ENCODE results near the gene COL12A1. TPM values are rescaled to one million over a fixed set of nuclear protein-coding genes. Genes with fewer than 3 reads are reported as not detected.

The COL12A1 gene
- total and polyA plus RNA-seq, 2 donors (not counting 3 experiments of a cell fraction or from before 2014, with no cell fraction given), result 48.5 to 89.1 TPM

DNA sequence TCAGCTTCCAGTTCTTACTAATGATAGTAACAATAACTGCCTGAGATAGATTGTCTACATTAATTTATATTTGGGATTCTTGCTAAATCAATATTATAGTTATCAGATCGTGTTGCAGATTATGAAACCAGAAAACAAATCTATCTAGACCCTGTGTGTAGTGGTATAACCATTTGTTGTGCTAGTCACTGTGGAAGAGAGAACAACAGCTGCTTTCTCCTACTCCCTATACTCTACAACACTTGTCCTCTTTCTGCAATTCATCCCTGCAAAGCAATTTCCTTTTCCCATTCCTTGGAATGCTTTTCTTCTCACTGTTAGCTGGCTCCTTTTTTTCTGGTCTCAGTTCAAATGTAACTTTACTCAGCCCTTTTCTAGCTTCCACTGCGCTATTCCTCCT, 29.4 kb upstream of the COL12A1 start:
- no peak overlapping the region for H3K4me2 ChIP-seq (ENCODE audit: insufficient read depth, low read length)
- ChIA-PET POLR2A (no interaction called here), CTCF (interaction anchor here (1.7 to 2.3 kb wide), 2 partner anchors 24 to 32 kb away, joined by 4 read pairs; no protein-coding TSS in a partner anchor)
- dilution Hi-C loops (cut with MboI; ENCODE audit: extremely low pct_ligation_motif_present, low sequenced_read_pairs), result no loop called here
- DNase-seq (ENCODE audit: low read depth, low spot score) (no peak), FAIRE-seq (no peak)
- no peak overlapping the region for H3K9ac ChIP-seq (replicated peaks; ENCODE audit: extremely low read depth, insufficient read depth, low read length)
- no peak overlapping the region for H3K27ac ChIP-seq (ENCODE audit: insufficient read depth, low read depth, low read length)
- H3K36me3 ChIP-seq (ENCODE audit: control insufficient read depth in 2 of 2, extremely low read depth in 1 of 2, insufficient read depth in 2 of 2, low read length in 2 of 2), result peaks cover 8 to 12% of the 10 kb centered on the region in 2 experiments
- intact Hi-C loops (cut with micrococcal nuclease), result no loop called here
- no peaks in the 10 kb centered on the region for H4K20me1 ChIP-seq (replicated peaks; ENCODE audit: control insufficient read depth, extremely low read depth, insufficient read depth, low read length)
- H3K4me3 ChIP-seq (replicated peaks in 1 of 3; ENCODE audit: insufficient read depth in 1 of 3, low read depth in 1 of 3, low read length in 3 of 3), result no peak overlapping the region
- H3K27me3 ChIP-seq (ENCODE audit: control insufficient read depth in 2 of 2, insufficient read depth in 2 of 2, low read length in 2 of 2), result no peaks in the 10 kb centered on the region
- no peaks in the 10 kb centered on the region for H3K9me1 ChIP-seq (replicated peaks; ENCODE audit: control insufficient read depth, extremely low read depth, insufficient read depth, low read length)
- no peaks in the 10 kb centered on the region for H3K79me2 ChIP-seq (ENCODE audit: control insufficient read depth, insufficient read depth, low read length)
- H2AFZ ChIP-seq (ENCODE audit: low read depth, low read length), result no peak overlapping the region
- H3K4me1 ChIP-seq (ENCODE audit: control insufficient read depth, extremely low read depth, insufficient read depth, low read length), result no peaks in the 10 kb centered on the region
- no TSS peak for BruUV-seq (replicated peaks)
- no peaks in the 10 kb centered on the region for H3K9me3 ChIP-seq (replicated peaks; ENCODE audit: control insufficient read depth, insufficient read depth, low read length)
- TF ChIP-seq GATA2 (IDR thresholded peaks at IDR 0.05; ENCODE audit: insufficient read depth, insufficient read length, low read depth, low read length), result no peak

DNA sequence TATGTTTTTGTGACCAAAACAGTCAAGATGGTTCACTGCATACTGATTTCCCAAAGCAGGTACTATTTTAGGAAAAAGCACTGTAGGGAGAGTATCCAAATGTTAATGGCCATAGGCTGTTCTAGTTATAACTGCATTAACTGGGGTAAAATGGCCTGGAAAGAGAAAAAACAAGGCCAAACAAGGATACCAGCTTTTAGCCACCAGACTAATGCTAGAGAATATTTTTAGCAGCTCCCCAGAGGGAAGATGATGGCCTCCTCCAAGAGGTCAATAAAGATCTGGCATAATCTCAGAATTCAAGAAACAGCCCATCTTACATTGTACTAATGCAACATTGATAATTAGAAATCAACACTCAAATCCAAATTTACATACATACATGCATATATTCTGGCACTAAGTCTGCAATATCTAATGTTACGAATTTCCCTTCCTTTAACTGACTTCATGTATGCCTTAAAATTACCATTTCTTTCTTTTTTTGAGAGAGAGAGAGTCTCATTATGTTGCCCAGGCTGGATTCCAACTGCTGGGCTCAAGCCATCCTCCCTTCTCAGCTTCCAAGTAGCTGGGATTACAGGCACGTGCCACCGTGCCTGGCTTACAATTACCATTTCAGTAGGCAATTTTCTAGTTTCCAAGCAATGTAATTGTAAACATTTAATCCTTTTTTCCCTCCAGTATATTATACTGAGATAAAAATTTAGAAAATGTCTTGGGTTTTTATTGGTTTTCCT, 28.4 kb upstream of the COL12A1 start:
- no peak for FAIRE-seq
- no peak overlapping the region for H3K4me3 ChIP-seq (replicated peaks in 1 of 3; ENCODE audit: insufficient read depth in 1 of 3, low read depth in 1 of 3, low read length in 3 of 3)
- no peaks in the 10 kb centered on the region for H4K20me1 ChIP-seq (replicated peaks; ENCODE audit: control insufficient read depth, extremely low read depth, insufficient read depth, low read length)
- H3K4me2 ChIP-seq (ENCODE audit: insufficient read depth, low read length), result no peak overlapping the region
- H3K4me1 ChIP-seq (ENCODE audit: control insufficient read depth, extremely low read depth, insufficient read depth, low read length), result no peaks in the 10 kb centered on the region
- dilution Hi-C loops (cut with MboI; ENCODE audit: extremely low pct_ligation_motif_present, low sequenced_read_pairs) (no loop called here), intact Hi-C loops (cut with micrococcal nuclease) (no loop called here)
- H3K9ac ChIP-seq (replicated peaks; ENCODE audit: extremely low read depth, insufficient read depth, low read length), result no peak overlapping the region
- DNase-seq (ENCODE audit: low read depth, low spot score), result no peak
- CTCF ChIA-PET, result interaction anchor here (1.7 to 2.3 kb wide), 2 partner anchors 23 to 33 kb away, joined by 4 read pairs; no protein-coding TSS in a partner anchor
- no peaks in the 10 kb centered on the region for H3K79me2 ChIP-seq (ENCODE audit: control insufficient read depth, insufficient read depth, low read length)
- no TSS peak for BruUV-seq (replicated peaks)
- H3K27ac ChIP-seq (ENCODE audit: insufficient read depth, low read depth, low read length), result no peak overlapping the region
- POLR2A ChIA-PET, result no interaction called here
- no peaks in the 10 kb centered on the region for H3K27me3 ChIP-seq (ENCODE audit: control insufficient read depth in 2 of 2, insufficient read depth in 2 of 2, low read length in 2 of 2)
- H3K36me3 ChIP-seq (ENCODE audit: control insufficient read depth in 2 of 2, extremely low read depth in 1 of 2, insufficient read depth in 2 of 2, low read length in 2 of 2), result peaks cover 8 to 12% of the 10 kb centered on the region in 2 experiments
- TF ChIP-seq FOS (IDR thresholded peaks at IDR 0.05; ENCODE audit: borderline replicate concordance, insufficient read depth, low read length) (no peak), POLR2AphosphoS5 (IDR thresholded peaks at IDR 0.05; ENCODE audit: insufficient read depth, low read depth, low read length) (no peak), POLR2A (IDR thresholded peaks at IDR 0.05; ENCODE audit: low read depth, low read length) (no peak), EZH2 (IDR thresholded peaks at IDR 0.05; ENCODE audit: borderline replicate concordance, low read depth, low read length, severe bottlenecking) (no peak), MYC (IDR thresholded peaks at IDR 0.05; ENCODE audit: low read depth, low read length) (no peak), JUN (IDR thresholded peaks at IDR 0.05; ENCODE audit: borderline replicate concordance, insufficient read depth, insufficient read length, low read depth) (no peak), GATA2 (IDR thresholded peaks at IDR 0.05; ENCODE audit: insufficient read depth, insufficient read length, low read depth, low read length) (no peak)
- TF ChIP-seq, protein P1, sequence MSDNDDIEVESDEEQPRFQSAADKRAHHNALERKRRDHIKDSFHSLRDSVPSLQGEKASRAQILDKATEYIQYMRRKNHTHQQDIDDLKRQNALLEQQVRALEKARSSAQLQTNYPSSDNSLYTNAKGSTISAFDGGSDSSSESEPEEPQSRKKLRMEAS (IDR thresholded peaks at IDR 0.05; ENCODE audit: insufficient read depth, insufficient read length), result no peak
- TF ChIP-seq, protein P2, sequence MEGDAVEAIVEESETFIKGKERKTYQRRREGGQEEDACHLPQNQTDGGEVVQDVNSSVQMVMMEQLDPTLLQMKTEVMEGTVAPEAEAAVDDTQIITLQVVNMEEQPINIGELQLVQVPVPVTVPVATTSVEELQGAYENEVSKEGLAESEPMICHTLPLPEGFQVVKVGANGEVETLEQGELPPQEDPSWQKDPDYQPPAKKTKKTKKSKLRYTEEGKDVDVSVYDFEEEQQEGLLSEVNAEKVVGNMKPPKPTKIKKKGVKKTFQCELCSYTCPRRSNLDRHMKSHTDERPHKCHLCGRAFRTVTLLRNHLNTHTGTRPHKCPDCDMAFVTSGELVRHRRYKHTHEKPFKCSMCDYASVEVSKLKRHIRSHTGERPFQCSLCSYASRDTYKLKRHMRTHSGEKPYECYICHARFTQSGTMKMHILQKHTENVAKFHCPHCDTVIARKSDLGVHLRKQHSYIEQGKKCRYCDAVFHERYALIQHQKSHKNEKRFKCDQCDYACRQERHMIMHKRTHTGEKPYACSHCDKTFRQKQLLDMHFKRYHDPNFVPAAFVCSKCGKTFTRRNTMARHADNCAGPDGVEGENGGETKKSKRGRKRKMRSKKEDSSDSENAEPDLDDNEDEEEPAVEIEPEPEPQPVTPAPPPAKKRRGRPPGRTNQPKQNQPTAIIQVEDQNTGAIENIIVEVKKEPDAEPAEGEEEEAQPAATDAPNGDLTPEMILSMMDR (IDR thresholded peaks at IDR 0.05; ENCODE audit: extremely low read depth in 1 of 2, insufficient read depth in 1 of 2, low read depth in 1 of 2, low read length in 2 of 2), result no peak
- no peaks in the 10 kb centered on the region for H3K9me3 ChIP-seq (replicated peaks; ENCODE audit: control insufficient read depth, insufficient read depth, low read length)
- no peak overlapping the region for H2AFZ ChIP-seq (ENCODE audit: low read depth, low read length)
- no peaks in the 10 kb centered on the region for H3K9me1 ChIP-seq (replicated peaks; ENCODE audit: control insufficient read depth, extremely low read depth, insufficient read depth, low read length)

All from endothelial cell of umbilical vein (primary cell).